ENCODE measurements around the gene PAX5.

The PAX5 gene

DNA sequence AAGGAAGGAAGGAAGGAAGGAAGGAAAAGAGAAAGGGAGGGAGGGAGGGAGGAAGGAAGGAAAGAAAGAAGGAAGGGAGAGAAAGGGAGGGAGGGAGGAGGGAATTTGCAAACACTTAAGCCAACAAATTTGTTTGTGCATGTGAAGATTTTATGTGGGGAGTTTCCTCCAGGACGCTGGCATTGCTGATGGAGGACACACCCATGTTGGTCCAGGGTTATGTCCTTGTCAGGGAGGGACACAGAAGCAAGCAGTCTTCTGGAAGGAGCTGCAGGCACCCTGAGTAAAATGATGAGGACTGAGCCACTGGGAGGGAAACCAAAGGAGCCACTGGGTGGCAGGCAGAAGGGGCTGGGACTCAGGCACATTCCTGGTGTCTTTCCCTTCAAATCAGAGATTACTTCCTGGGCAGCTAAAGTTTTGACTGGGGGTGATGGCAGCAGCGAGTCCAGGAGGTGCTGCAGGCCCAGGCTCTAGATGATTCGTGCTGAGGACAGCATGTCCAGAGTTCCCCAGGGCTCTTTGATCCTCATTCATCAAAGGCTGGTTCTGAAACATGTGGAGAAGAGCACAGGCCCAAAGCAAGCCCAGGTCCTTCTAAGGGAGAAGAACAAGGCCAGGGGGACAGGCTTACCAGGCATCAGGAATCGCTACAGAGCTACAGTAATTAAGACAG lies 109.2 kb downstream of the PAX5 start:
- no peak for DNase-seq

DNA sequence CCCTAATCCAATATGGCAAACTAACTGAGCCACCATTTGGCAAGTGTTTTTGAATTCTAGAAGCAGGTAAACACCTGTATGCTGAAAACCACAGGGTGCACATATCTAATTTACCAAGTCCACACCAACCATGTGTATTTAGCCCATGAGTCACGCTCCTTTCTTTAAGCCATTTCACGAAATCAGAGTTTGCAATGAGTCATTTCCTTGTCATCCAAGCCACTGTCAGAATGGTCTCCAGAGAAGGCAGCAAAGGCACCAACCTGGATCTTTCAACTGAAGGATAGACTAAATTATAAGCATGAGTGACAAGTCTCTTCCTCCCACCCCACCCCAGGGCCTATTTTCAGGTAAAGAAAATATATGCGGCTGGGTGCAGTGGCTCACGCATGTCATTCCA lies 110.0 kb downstream of the PAX5 start:
- peak; percentile 31 to 68 for DNase-seq

DNA sequence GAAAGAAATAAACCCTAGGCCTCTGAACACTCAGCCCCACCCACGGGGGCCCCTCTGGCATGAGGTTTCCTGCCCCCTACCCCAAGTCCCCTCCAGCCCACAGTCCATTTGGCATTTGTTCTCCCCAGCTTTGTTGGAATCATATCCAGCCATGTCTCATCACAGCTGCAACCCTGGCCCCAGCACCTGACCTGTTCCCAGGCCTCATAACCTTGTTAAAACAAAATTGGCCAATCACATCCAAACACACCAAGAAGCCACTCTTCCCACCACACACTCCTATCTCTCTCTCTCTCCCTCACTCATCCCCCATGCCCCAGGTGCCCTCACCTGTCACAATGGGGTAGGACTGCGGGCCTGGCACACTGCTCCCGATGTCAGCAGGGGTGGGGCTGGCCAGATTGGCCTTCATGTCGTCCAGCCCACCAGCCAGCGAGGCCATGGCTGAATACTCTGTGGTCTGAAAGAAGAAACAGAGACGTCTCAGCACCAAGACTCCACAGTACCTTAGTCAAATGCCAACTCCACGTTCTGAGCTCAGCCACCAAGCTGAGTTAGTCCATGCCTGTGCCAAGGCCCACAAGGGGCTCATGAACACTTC lies 110.9 kb downstream of the PAX5 start:
- DNase-seq, result no peak

DNA sequence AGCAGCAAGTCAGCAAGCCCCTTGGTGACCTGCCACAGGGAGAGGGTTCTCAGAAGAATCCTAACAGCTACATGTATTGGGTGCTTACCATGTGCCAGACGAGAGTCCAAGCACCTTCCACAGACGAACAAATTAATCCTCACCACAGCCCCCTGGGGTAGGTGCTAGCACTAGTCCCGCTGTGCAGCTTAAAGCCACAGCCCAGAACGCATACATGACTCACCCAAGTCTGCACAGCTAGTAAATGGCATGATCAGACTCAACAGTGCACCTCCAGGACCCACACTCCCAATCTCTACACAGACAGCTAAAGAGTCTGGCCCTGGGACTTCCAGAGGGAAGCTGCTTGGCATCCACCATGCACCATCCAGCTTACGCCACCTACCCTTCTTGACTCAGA lies 111.5 kb downstream of the PAX5 start:
- DNase-seq, result no peak

DNA sequence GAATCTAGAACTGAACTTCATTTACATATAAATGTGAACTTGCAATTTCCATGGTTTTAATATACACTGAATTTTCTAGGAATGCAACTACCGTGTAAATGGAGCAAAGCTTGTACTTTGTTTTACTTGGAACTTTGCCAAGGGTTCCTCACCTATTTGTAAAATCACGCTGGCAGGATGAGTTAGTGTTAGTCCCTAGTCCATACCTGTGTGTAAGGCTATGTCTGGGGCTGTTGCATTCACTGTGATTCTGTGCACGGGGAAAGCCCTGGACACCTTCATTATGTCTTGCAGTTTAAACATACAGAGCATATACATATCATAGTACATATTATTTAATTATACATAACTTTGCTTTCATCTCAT lies 119.9 kb downstream of the PAX5 start:
- peak in 1 of 2 experiments; percentile 45 for DNase-seq

DNA sequence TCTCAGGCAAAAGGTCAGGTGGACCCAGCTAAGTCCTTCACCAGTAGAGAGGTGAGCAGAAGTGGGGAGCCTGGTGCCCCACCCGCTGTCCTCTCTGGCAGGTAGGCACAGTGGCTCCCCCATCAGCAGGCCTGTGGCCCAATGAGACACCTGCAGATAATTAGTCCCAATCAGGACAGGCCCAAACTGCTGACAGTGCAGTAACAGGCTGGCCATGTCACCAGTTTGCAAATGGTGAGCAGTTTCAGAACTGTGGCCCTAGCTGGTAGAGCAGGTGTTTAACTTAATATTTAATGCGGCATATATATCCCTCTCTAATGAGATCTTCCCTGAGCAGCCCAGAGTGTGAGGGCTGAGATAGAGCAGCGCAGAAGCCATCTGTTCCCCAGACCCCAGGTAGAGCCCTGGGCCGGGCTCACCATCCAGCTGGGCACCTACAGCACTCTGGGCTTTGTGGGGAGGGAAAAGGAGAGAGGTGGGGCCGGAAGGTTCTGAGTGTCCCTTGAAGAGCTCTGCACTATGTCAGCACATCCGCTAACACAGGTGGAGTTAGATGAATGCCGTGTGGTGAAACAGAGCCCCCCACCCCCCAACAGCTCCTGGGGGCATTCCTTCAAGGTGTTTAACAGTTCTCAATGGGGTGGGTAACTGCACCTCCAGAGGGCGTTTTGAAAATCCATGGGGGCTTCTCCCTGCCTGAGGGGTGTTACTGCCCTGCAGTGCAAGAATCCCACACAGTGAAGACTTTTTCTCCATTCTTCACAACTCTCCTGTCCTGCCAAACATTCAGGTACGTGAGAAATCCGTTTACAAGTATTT lies 120.5 kb downstream of the PAX5 start:
- no peak for DNase-seq

DNA sequence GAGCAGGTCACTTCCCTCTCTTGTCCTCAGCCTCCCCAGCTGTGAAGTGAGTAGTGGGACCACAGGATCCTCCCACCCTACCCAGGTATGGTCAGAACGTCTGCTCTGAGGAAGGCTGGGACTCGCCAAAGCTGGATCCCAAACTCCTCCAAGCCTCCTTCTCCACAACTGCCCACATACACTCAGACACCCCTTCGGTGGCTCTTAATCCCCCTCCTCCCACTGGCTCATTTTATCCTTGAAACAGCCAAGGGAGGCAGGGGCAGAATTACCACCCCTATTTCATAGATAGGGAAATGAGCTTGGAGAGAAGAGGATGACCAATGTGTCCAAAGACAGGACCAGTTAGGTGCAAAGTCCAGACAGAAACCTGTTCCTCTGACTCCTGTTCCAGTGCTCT lies 121.4 kb downstream of the PAX5 start:
- DNase-seq, result no peak

DNA sequence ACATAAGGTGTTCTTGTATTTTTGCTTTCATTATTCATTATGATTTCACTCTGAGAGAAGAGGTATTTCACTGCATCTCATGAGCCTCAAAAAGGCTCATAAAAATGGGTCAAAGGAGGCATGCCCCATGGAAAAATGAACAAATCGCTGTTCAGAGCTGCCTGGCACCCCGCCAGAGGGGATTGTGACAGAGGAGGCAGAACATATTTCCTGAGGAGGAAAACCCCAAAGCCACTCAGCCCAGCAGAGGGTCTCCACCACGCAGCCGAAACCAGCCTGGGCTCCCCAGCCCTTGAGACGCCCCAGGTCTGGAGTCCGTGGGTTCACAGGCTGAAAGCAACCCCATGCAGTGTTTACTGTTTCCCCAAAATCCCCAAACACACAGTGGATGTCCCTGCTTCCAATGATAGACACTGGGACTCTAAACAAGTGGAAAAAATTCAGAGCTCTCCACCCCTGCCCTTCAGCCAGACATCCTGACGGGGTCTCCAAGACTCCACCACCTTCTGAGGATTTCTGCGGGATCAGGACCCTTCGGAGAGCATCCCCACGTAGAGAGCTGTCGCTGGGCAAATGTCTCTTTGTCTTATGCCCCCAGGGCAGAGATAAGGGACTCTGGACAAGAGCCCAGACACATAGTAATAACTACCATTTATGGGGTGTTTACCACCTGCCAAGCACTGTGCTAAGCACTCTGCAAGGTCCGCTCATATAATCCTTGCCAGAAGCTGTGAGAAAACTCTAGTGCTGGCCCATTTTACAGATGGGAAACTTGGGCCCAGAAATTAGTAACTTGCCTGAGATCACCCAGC lies 122.3 kb downstream of the PAX5 start:
- peak; percentile 4 to 57 for DNase-seq

DNA sequence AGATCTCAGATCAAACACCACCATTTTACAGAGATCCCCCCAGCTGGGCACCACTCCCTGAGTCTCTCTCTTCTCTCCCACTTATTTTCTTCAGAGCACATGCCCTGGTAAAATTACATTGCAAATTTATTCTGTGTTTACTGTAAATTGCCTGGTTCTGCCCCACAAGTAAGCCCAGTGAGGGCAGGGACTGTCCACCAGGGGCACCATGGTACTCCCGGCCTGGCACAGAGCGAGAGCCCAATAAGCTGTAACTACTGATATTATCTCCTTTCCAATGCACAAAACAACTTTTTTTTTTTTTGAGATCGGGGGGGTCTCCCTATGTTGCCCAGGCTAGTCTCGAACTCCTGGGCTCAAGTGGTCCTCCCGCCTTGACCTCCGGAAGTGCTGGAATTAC lies 123.0 kb downstream of the PAX5 start:
- no peak for DNase-seq

DNA sequence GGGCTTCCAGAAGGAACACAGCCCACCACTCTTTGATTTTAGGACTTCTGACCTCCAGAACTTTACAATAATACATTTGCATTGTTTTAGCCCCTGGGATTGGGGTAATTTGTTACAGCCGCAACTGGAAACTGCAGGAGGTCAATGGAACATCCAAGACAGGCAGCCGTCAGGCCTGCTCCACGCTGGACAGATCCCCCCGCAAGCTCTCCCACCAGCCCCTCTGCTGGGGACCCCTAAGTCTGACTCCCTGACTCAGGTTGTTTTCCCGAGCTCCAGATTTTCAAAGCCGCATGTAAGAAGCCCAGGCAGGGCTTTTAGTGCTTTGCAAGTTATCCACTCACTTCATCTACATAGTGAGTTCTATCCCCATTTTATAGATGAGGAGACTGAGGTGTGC lies 127.6 kb downstream of the PAX5 start:
- DNase-seq, result no peak

DNA sequence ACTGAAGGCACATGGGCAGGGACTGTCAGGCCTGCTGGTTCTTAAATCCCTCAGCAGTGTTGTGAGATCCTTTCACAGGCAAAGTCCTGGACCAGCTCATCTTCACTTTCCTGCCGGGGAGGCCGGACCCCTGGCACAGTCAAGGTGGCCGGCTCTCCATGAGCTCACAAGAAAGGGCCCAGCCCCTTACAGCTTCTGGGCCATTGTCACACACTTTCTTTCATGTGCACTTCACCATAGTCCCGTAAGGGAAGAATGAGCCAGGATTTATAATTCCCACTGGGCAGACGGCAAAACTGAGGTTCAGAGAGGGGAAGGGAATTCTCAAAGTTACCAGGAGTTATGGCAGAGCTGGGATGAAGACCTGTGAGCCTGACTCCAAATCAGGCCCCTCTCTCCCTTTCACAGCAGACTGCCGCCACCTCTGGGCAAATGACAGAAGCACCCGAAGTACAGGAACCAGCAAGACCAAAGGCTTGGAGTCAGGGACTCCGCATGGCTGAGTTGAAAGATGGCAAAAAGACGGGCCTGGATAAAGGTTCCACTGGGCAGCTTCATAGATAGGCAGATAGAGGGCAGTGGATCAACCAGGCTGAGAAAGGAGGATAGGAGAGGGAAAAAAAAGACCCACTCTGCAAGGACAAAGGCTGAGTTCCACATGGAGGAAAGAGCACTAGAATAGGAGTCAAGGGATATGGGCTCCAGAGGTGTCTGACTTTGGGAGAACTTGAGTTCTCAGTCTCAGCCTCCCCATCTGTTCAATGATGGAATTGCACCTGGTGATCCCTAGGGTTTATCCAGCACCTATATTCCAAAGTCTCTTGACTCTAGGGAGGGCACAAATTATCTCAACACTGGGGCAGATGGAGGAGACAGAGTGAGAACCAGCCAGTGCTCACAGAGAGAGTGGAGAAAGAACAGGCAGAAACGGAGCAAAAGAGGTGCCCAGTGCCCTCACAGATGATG lies 128.7 kb downstream of the PAX5 start:
- DNase-seq, result no peak

DNA sequence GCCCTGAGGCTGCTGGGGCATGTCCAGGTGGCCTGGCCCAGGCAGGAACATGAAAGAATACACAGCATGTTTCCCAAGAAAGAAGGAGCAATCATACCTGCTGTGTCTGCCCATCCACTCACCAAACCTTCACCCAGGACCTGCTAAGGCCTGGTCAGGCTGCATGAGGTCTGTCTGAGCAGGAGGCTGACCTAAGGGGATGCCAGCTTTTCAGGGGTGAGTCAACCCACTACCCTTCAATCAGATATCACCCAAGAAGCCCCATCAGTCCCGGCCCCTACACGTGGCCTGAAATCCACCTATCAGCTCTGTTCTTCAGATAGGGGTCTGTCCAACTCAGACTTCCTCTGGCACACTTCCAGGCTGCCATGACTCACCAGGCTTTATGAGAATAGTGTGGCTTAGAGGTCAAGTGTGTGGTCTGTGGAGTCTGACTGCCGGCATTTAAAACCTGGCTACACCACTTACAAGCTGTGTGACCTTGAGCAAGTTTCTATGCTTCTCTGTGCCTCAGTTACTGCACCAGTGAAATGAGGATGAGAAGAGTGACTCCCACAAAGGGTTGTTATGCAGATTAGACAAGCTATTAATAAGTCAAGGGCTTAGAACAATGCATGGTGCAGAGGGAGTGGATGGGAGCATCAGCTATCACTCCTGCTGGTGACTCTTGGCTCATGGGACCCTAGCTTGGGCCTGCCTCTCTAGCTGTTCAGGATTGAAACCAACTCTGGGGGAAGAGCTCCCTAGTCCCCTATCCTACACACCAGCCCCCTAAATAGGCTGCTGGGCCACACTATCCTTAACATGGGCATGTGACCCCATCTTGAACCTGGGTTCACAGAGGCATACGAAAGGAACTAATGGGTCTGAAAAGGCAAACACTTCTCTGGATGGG lies 130.3 kb downstream of the PAX5 start:
- DNase-seq, result no peak

DNA sequence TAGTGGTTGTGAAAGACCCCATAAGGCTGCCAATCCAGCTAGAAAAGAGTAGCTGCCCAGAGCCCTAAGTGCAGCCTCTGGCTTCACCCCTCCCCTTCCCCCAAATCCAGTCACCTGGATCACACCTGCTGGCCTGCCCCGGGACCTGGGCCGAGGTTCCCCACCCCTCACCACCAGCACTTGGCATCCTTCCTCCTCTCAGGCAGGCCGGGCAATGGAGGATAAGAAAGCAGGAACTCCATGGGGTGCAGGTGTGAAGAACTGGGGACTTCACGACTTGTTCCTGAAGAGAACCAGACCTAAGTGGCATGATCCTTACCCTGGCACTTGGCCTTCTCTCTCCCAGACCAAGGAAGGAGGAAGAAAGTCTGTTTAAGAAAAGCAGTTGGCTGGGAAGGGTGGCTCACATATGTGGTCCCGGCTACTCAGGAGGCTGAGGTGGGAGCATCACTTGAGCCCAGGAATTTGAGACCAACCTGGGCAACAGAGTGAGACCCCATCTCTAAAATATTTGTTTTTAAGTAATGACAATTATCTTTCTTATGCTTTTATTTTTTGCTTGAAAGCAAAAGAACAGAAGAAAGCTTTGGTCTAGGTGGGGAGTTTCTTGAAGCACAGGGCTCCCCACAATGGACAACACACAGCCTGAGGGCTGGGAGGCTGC lies 131.1 kb downstream of the PAX5 start:
- no peak for DNase-seq

DNA sequence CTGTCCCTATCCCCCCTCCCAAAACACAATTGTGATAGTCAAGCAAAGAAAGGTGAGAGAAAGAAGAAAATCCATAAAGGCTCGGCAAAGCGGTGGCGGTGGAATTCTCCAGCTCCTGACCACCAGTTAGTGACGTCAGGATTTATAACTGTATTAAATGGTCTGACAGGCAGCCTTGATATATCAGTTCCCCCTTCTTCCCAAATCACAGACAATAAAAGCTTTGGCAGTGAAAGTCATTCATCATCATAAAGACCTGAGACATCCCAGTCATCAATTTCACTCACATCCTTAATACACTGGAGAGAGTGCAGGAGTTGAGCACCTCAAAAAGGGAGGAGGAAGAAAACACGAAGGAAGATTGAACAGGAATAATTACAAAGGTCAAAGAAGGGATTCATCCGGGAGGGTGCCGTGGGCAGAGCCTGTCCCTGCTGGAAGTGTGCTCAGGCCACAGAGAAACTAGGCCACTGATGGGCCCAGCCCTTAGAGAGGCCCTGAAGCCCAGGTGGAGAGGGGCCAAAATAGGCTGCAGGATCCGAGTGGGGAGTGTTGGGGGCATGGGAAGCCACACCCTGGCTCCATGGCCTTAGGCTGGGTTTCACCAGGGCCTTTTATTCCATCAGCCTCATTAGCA lies 131.9 kb downstream of the PAX5 start:
- DNase-seq, result no peak

DNA sequence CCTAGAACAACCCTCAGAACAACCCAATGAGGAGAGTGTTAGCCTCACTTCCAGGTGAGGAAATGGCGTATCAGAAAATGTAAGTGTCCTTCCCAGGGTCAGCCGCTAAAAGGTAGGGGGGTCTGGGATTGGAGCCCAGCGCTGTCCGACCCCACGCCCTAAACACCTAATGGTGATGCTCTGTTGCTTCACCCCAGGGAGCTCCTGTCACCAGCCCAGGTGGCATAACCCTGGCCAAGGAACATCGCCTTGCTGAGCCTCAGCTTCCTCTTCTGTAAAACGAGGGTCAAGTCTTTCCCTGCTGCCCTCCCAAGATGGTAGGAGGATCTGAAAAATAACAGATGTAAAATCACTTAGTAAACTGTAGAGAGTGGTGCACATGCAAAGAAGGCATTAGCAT lies 132.5 kb downstream of the PAX5 start:
- no peak for DNase-seq

DNA sequence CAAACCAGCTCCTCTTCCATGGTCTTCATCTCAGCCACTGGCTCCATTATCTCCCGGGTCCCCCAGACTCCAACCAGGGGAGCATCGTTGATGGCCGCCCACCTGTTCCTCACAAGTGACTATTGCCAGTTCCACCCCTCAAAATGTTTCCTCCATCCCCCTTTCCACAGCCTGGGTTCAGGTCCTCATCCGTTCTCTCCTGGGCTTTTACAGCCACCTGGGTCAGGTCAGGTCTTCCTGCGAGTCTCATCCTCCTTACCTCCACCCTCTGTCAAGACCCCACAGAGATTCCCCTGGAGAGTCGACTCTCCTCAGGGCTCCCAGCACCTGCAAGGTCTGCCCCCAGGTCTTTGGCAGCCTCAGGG lies 133.2 kb downstream of the PAX5 start:
- no peak for DNase-seq

DNA sequence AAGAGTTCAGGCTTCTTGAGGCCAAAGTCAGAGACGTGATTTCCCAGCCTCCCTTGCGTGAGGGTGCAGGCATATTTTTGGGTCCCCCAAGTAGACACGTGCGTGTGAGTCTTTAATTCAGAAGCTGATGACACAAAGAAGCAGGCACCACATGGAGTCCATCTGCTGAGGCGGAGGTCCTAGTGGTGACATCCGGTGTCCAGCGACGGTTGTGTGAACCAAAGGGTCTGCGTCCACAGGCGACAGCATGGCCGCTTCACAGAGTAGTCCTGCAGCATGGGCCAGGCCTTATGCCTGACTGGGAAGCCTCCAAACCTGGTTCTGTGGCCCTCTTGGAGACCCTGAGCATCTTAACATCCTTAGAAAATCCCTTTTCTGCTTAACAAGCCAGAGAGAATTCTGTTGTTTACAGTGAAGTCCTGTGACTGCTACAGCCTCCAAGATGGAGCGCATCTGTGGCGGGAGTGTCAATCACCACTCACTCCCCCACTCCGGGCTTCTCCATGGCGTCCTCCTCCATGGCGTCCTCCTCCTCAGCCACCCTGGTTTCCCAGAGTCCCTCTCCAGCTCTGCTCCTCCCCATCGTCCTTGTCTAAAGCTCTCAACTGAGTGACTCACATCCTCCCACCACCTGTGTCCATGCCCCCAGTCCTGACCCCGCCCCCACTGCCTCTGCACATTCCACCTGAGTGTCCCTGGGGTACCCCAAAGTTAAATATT lies 133.8 kb downstream of the PAX5 start:
- DNase-seq, result no peak

DNA sequence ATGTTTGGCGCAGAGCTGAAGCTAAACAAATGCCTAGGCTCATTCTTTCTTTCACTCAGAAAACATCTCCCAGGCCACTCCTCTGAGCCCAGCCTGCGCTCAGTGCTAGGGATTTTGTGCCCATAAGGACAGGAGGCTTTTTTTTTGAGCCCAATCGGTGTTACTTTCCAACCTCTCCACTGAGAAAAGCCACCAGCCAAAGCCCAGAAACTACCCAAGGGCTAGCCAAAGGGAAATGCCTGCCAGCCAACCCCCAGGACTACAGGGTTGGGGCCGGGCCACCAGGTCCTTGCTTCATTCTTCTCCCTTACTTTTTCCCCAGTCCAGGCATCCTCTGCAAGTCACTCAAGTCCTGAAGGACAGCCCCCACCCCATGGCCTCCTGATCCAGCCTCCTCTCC lies 134.7 kb downstream of the PAX5 start:
- no peak for DNase-seq

DNA sequence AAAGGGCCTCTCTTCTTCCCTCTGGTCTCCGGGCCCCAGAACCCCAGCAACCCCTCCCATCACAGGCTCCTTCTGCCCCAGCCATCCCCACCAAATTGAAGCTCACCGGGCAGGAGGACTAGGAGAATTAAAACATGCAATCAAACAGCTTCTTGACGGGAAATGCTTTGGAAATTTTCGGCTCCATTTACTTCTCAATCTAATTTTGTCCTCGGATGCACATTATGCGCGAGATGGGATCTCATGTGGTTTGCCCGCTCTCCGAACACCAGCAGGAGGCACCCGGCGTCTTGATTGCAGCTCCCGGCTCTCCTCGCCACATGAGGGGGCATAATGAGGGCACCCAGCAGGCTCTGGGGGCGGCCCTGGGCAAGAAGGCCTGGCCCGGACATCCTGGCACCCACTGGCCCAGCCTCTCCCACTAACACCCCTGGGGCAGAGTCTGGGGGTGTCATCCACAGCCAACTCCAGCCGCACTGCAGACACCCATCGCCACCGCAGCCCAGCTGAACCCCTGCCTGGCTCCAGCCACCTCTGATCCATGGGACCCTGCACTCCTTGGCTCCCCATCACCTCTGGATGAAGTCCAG lies 135.5 kb downstream of the PAX5 start:
- no peak for DNase-seq

All from NCI-H2081 (cell line).